HEK293T (cell line): ENCODE data around the gene BFSP1.

Source experiments
- CTCF ChIA-PET: fragments of 350-600 bp; formaldehyde crosslinking; extraction: SDS; loops from one replicate; lab custom pipeline; 2021; ENCODE audit warnings: antibody characterized with exemption, inconsistent platforms; lab: Yijun Ruan, JAX
- POLR2A ChIA-PET: fragments of 350-600 bp; formaldehyde crosslinking; extraction: SDS; loops from one replicate; lab custom pipeline; 2020; ENCODE audit warnings: antibody characterized with exemption, inconsistent platforms; lab: Yijun Ruan, JAX
- DNase-seq: peaks from one replicate; pipeline ENCODE4 v3.0.0; 2012; ENCODE audit warnings: mixed read lengths; ENCODE audit errors: extremely low spot score
- ARNT ChIP-seq: fragments of 450-650 bp; IDR thresholded peaks from 2 replicates; pipeline ENCODE4 v1.6.1; 2017; ENCODE audit warnings: mild to moderate bottlenecking
- BHLHE40 ChIP-seq: fragments of 450-650 bp; IDR thresholded peaks from 2 replicates; pipeline ENCODE4 v1.6.1; 2016; ENCODE audit warnings: mild to moderate bottlenecking, moderate library complexity, borderline replicate concordance
- CTBP1 ChIP-seq: fragments of 450-650 bp; IDR thresholded peaks from 2 replicates; pipeline ENCODE4 v1.6.1; 2016; ENCODE audit warnings: borderline replicate concordance
- ELF4 ChIP-seq: fragments of 450-650 bp; IDR thresholded peaks from 2 replicates; pipeline ENCODE4 v1.6.1; 2017; ENCODE audit warnings: antibody characterized with exemption
- FOXA1 ChIP-seq: fragments of 450-650 bp; IDR thresholded peaks from 2 replicates; pipeline ENCODE4 v1.6.1; 2016; ENCODE audit warnings: mild to moderate bottlenecking
- FOXK2 ChIP-seq: fragments of 450-650 bp; IDR thresholded peaks from 2 replicates; pipeline ENCODE4 v1.6.1; 2016; ENCODE audit warnings: mild to moderate bottlenecking
- FOXM1 ChIP-seq: fragments of 450-650 bp; IDR thresholded peaks from 2 replicates; pipeline ENCODE4 v1.6.1; 2017; ENCODE audit warnings: mild to moderate bottlenecking, borderline replicate concordance
- HDGF ChIP-seq: fragments of 450-650 bp; IDR thresholded peaks from 2 replicates; pipeline ENCODE4 v1.6.1; 2017; ENCODE audit warnings: antibody characterized with exemption, borderline replicate concordance
- L3MBTL2 ChIP-seq: fragments of 450-650 bp; conservative IDR thresholded peaks from 2 replicates; pipeline ENCODE4 v1.6.1; 2016; ENCODE audit warnings: mild to moderate bottlenecking
- LEF1 ChIP-seq: fragments of 450-650 bp; IDR thresholded peaks from 2 replicates; pipeline ENCODE4 v1.6.1; 2017; ENCODE audit warnings: mild to moderate bottlenecking, borderline replicate concordance
- NFRKB ChIP-seq: fragments of 450-650 bp; IDR thresholded peaks from 2 replicates; pipeline ENCODE4 v1.6.1; 2016; ENCODE audit warnings: mild to moderate bottlenecking, moderate library complexity
- SP1 ChIP-seq: fragments of 450-650 bp; IDR thresholded peaks from 2 replicates; pipeline ENCODE4 v1.6.1; 2017
- SUZ12 ChIP-seq: fragments of 450-650 bp; IDR thresholded peaks from 2 replicates; pipeline ENCODE4 v1.6.1; 2016; ENCODE audit warnings: mild to moderate bottlenecking
- TARDBP ChIP-seq: fragments of 450-650 bp; IDR thresholded peaks from 2 replicates; pipeline ENCODE4 v1.6.1; 2016
- ZNF384 ChIP-seq: fragments of 450-650 bp; IDR thresholded peaks from 2 replicates; pipeline ENCODE4 v1.6.1; 2016
- TF ChIP-seq, protein P1 (sequence below): fragments of 450-650 bp; IDR thresholded peaks from 2 replicates; pipeline ENCODE4 v1.6.1; 2016

Gene BFSP1

DNA sequence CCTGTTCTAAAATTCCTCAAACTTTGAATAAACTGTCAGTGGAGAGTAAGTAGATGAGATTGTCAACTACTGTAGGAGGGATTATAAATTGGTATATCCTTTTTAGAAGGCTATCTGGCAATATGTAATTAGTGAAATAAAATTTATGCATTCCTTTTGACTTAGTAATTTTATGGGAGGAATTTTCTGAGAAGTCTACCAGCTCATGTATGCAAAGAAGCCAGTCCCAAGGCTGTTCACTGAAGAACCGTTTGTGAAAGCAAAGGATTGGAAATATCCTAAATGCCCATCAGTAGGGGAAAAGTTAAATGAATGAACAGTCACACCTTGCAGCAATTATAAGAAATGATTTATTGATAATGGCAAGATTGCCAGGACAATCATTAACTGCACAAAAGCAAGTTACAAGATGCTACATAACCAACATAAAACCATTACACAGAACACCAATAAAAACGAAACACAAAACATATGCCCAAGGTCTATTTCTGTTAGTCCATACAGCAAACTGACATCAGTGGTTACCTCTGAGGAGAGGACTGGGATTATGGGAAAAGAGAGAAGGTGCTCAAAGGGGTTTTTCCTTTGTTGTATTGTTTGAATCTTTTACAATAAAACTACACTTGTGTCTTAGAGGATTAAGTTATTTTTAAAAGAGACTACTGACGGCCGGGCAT lies 34.1 kb upstream of the BFSP1 start:
- ChIA-PET CTCF (no interaction called here), POLR2A (no interaction called here)
- TF ChIP-seq ARNT (no peak), FOXA1 (no peak), NFRKB (no peak), BHLHE40 (no peak), HDGF (no peak), FOXK2 (no peak), ZNF384 (no peak), L3MBTL2 (no peak)
- DNase-seq: no peak

DNA sequence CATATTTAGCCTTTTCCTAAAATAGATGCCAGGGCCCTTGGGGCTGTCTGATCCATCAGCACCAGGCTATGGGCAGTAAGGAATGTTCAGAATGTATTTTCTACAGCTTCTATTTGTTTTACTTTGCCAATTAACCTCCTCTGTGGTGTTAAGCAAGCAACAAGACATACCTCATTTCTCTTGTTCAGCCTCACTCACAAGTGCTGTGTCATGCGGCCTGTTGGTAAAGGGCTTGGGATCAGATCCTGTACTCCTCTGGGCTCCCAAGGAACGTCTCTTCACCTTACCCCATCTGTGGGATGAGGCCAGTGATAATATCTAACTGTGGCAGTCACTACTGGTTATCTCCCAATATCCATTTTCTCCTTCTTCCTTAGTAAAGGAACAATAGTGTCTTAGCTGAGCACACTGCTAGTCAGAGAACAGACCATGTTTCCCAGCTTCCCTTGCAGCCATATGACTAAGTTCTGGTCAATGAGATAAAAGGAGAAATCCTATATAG lies 31.7 kb upstream of the BFSP1 start:
- TF ChIP-seq L3MBTL2 (no peak), ZNF384 (no peak), NFRKB (no peak), BHLHE40 (no peak), SUZ12 (no peak), HDGF (no peak), LEF1 (no peak), CTBP1 (no peak), SP1 (no peak), FOXK2 (no peak), ARNT (no peak)
- TF ChIP-seq, protein P1, sequence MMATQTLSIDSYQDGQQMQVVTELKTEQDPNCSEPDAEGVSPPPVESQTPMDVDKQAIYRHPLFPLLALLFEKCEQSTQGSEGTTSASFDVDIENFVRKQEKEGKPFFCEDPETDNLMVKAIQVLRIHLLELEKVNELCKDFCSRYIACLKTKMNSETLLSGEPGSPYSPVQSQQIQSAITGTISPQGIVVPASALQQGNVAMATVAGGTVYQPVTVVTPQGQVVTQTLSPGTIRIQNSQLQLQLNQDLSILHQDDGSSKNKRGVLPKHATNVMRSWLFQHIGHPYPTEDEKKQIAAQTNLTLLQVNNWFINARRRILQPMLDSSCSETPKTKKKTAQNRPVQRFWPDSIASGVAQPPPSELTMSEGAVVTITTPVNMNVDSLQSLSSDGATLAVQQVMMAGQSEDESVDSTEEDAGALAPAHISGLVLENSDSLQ: no peak

DNA sequence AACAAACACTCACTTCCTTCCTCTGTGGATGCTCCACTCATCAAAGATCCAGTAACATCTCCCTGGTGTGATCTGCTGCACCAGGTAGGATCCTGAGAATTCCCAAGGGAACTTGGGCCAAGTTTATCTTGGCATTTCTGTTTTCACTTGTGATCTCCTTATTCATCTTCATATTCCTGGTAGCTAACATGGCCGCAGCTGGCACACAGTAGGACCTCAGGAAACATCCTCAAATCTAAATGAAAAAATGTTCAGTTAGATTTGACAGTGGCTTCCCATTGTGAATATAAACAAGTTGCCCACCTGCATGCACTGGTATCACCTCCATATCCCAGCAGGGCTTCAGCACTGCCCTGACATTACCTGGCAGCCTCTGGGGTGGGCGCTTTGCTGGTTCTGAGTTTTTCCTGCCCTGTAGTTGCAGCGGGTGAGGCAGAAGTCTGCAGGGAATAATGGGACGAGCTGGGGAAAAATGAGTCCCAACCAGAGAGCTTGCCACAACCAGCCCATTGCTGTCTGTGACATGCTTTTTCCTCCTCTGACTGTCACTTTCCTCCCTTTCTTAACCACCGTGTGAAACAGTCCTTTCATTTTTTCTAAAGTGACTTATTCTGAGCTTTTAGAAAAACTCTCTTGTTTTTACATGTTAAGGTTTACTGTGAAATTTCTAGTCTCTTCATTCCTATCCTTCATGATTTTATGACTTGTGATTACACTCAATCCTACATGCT lies 29.3 kb upstream of the BFSP1 start:
- TF ChIP-seq ZNF384 (no peak), HDGF (no peak), FOXK2 (no peak), ELF4 (no peak), FOXM1 (no peak), NFRKB (no peak), BHLHE40 (no peak), SUZ12 (no peak)
- no peak for DNase-seq

More for the DNA sequence above, 31.7 kb upstream of the BFSP1 start:
- DNase-seq: no peak
- ChIA-PET CTCF (no interaction called here), POLR2A (no interaction called here)

DNA sequence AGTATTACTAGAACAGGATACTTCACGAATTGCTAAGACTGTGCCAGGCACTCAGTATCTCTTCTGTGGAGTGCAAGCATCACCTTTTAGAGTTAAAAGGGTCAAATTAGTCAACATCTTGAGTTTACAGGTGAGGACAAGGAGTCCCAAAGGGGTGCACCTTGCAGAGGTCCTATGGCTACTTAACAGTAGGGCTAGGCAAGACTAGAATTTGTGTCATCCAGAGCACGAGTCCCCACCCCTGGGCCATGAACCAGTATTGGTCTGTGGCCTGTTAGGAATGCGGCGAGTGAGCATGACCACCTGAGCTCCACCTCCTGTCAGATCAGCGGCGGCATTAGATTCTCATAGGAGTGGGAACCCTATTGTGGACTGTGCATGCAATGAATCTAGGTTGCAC lies 28.2 kb upstream of the BFSP1 start:
- POLR2A ChIA-PET: interaction anchor here (2.7 kb wide), 1 partner anchor 11 kb away, joined by 13 read pairs; the partner anchor contains the start of gene DSTN
- DNase-seq: no peak
- no peak for TF ChIP-seq FOXK2
- TF ChIP-seq SUZ12: no peak
- no peak for TF ChIP-seq NFRKB
- TF ChIP-seq LEF1: no peak
- TF ChIP-seq ZNF384: no peak
- TF ChIP-seq BHLHE40: no peak
- no peak for TF ChIP-seq L3MBTL2
- TF ChIP-seq, protein P1: no peak
- CTCF ChIA-PET: interaction anchor here (1.5 kb wide), 1 partner anchor 11 kb away, joined by 3 read pairs; the partner anchor contains the start of gene DSTN

More for the DNA sequence above, 29.3 kb upstream of the BFSP1 start:
- CTCF ChIA-PET: interaction anchor here (0.6 to 1.1 kb wide), 2 partner anchors 10 to 19 kb away, joined by 3 to 6 read pairs; no protein-coding TSS in a partner anchor
- POLR2A ChIA-PET: no interaction called here

DNA sequence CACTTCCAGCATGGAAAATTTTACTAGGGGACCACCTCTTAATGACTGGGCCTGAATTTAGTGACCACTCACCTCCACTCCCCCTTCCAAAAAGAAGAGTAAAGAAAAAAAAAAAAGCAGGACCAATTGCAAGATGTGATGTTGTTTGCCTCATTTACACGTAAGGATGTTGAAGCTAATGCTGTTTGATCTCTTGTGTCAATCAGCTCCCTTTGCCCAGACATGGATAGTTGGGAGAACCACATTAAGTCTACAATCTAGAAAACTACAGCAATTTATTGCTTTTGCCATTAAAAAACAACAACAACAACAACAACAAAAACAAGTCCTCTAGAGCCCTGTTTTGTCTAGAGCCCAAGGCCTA lies 27.7 kb upstream of the BFSP1 start:
- CTCF ChIA-PET: interaction anchor here (1.5 kb wide), 1 partner anchor 11 kb away, joined by 3 read pairs; the partner anchor contains the start of gene DSTN
- TF ChIP-seq L3MBTL2 (no peak), FOXK2 (no peak), FOXA1 (no peak), FOXM1 (no peak), SP1 (no peak), CTBP1 (no peak), ARNT (no peak), ZNF384 (no peak), BHLHE40 (no peak), ELF4 (no peak), SUZ12 (no peak), HDGF (no peak), NFRKB (no peak), LEF1 (no peak), TARDBP (no peak)
- TF ChIP-seq, protein P1: no peak
- POLR2A ChIA-PET: interaction anchor here (2.7 kb wide), 1 partner anchor 11 kb away, joined by 13 read pairs; the partner anchor contains the start of gene DSTN
- no peak for DNase-seq
